SK-N-MC (cell line): ENCODE results near the gene CCDC8.
"Not testable (repeated sequence)": the region's sequence is repeated elsewhere in the genome, so short reads cannot be mapped to it uniquely, and the experiment has no call there.

Experiments
- DNase-seq: peaks from one replicate; pipeline ENCODE4 v3.0.0-alpha.2; 2011; ENCODE audit warnings: low read depth, low spot score
- H3K27ac ChIP-seq: fragments of 200-600 bp; sonication (generic); 2 replicates; pipeline ENCODE4 v1.5.1; 2016; ENCODE audit warnings: mixed run types
- H3K36me3 ChIP-seq: fragments of 200-600 bp; sonication (generic); 2 replicates; pipeline ENCODE4 v1.6.1; 2017; ENCODE audit warnings: antibody characterized with exemption, low read length, mixed read lengths; ENCODE audit not compliant: insufficient read depth
- H3K4me3 ChIP-seq: fragments of 200-600 bp; sonication (generic); 2 replicates; pipeline ENCODE4 v1.5.1; 2016
- H3K9ac ChIP-seq: fragments of 200-600 bp; sonication (generic); 2 replicates; pipeline ENCODE4 v1.8.0; 2017; ENCODE audit warnings: mixed run types, mixed read lengths; ENCODE audit not compliant: insufficient read length
- H3K9me3 ChIP-seq: fragments of 200-600 bp; sonication (generic); 2 replicates; pipeline ENCODE4 v1.6.1; 2017; ENCODE audit warnings: low read depth, mild to moderate bottlenecking, antibody characterized with exemption, low read length, moderate library complexity, mixed read lengths
- EZH2 ChIP-seq: fragments of 200-600 bp; sonication (generic); IDR thresholded peaks from one replicate; pipeline ENCODE4 v1.6.1; 2017; ENCODE audit warnings: antibody characterized with exemption
- FOXP2 ChIP-seq: optimal IDR thresholded peaks from 2 replicates; pipeline ENCODE3; 2011; ENCODE audit warnings: mild to moderate bottlenecking, moderate library complexity; ENCODE audit not compliant: insufficient read depth; ENCODE audit errors: extremely low read length, control extremely low read depth
- POLR2AphosphoS5 ChIP-seq: IDR thresholded peaks from 2 replicates; pipeline ENCODE4 v1.6.1; 2012; ENCODE audit warnings: mild to moderate bottlenecking, low read depth, low read length, borderline replicate concordance

Gene CCDC8

DNA sequence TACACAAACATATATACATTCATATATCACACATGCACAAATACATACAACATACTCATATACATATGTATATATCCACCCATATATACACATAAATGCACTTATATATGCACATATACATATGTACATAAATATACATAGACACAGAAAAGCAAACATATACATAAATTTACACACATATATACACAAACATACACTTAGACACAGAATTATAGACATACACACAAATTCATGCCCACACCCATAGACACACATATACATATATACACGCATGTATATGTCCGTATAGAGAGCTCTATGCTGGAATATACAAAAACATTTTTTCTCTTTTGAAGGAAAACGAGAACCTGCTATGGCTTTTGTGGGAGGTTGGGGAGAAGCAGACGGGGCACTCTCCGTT, 37.4 kb upstream of the CCDC8 start:
- Histone ChIP-seq H3K36me3 (no peaks in the 10 kb centered on the region), H3K4me3 (no peak overlapping the region), H3K27ac (no peak overlapping the region), H3K9me3 (no peaks in the 10 kb centered on the region), H3K9ac (no peak overlapping the region)
- no peak for DNase-seq
- no peak for TF ChIP-seq POLR2AphosphoS5
- TF ChIP-seq FOXP2 = no peak
- TF ChIP-seq EZH2 = no peak

DNA sequence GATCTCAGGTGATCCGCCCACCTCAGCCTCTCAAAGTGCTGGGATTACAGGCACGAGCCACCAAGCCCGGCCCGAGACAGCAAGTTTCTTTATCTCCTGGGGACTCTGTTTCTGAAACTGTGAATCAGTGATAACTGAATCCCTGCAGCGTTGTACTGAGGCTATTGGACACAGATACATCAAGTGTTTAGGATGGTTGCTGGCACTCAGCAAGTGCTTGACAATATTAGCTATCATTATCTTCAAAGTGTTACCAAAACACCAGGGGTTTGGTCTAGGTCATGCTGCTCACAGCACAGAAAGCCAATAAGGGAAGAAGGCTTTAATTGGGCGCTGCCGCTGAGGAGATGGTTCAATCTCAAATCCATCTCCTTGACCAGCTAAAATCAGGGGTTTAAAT, 35.9 kb upstream of the CCDC8 start:
- TF ChIP-seq POLR2AphosphoS5 (no peak), EZH2 (no peak), FOXP2 (no peak)
- Histone ChIP-seq H3K9me3 (no peaks in the 10 kb centered on the region), H3K4me3 (no peak overlapping the region), H3K9ac (no peak overlapping the region), H3K27ac (no peak overlapping the region), H3K36me3 (no peaks in the 10 kb centered on the region)
- no peak for DNase-seq

- no peaks in the 10 kb centered on the region for H3K9me3 ChIP-seq
- no peak overlapping the region for H3K4me3 ChIP-seq
- H3K9ac ChIP-seq = no peak overlapping the region
- no peak for DNase-seq
- TF ChIP-seq FOXP2 = no peak
- no peak for TF ChIP-seq EZH2
- TF ChIP-seq POLR2AphosphoS5 = no peak
- no peaks in the 10 kb centered on the region for H3K36me3 ChIP-seq
- no peak overlapping the region for H3K27ac ChIP-seq
Measured at GRCh38 chr19:46448601-46449000, 35.2 kb upstream of the CCDC8 start.

DNA sequence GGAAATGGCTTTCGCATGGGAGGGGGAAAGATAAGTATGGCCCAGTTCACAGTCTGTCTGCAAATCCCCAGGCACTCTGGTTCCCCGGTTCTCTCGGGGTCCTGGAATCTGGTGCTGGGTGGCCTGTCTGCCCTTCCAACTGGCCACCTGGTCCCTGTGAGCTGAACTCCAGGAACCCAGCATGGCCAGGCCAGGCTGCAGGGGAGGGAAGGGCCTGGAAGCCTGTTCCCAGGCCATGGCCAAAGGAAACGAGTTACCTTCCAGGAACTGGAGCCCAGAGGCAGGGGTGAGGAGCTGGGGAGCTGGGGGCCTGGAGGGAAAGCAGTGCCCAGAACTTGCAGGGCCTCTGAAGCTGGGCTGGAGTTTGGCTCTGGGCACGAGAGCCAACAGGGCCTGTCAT, 34.5 kb upstream of the CCDC8 start:
- no peak for TF ChIP-seq EZH2
- no peak for TF ChIP-seq FOXP2
- TF ChIP-seq POLR2AphosphoS5 = no peak

DNA sequence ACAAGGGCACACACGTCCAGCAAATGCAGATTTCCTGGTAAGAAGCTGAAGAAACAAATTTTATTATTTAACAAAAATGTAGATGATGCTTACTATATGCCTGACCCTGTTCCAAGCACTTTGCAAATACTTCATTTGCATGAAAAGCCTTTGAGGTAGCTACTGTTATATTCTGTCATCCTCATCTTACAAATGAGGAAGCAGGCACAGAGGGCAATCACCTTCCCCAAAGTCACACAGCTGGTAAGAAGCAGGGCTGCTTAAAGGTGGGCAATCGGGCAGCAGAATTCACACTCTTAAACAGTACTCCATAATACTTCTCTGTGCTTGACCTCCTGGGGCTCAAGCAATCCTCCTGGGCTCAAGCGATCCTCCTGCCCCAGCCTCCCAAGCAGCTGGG, 33.6 kb upstream of the CCDC8 start:
- H3K27ac ChIP-seq = no peak overlapping the region
- no peak overlapping the region for H3K4me3 ChIP-seq
- DNase-seq = no peak
- TF ChIP-seq EZH2 = no peak
- TF ChIP-seq FOXP2 = no peak
- no peak for TF ChIP-seq POLR2AphosphoS5
- H3K36me3 ChIP-seq = no peaks in the 10 kb centered on the region
- H3K9ac ChIP-seq = no peak overlapping the region
- H3K9me3 ChIP-seq = no peaks in the 10 kb centered on the region

More for the DNA sequence above, 34.5 kb upstream of the CCDC8 start:
- no peaks in the 10 kb centered on the region for H3K36me3 ChIP-seq
- no peak overlapping the region for H3K9ac ChIP-seq
- no peak for DNase-seq
- no peak overlapping the region for H3K4me3 ChIP-seq
- H3K9me3 ChIP-seq = no peaks in the 10 kb centered on the region
- H3K27ac ChIP-seq = no peak overlapping the region

- no peak for DNase-seq
- Histone ChIP-seq H3K27ac (no peak overlapping the region), H3K9me3 (no peaks in the 10 kb centered on the region), H3K9ac (no peak overlapping the region), H3K4me3 (no peak overlapping the region), H3K36me3 (no peaks in the 10 kb centered on the region)
- TF ChIP-seq EZH2 (no peak), POLR2AphosphoS5 (no peak), FOXP2 (no peak)
Measured at GRCh38 chr19:46446021-46446420, 32.7 kb upstream of the CCDC8 start.

DNA sequence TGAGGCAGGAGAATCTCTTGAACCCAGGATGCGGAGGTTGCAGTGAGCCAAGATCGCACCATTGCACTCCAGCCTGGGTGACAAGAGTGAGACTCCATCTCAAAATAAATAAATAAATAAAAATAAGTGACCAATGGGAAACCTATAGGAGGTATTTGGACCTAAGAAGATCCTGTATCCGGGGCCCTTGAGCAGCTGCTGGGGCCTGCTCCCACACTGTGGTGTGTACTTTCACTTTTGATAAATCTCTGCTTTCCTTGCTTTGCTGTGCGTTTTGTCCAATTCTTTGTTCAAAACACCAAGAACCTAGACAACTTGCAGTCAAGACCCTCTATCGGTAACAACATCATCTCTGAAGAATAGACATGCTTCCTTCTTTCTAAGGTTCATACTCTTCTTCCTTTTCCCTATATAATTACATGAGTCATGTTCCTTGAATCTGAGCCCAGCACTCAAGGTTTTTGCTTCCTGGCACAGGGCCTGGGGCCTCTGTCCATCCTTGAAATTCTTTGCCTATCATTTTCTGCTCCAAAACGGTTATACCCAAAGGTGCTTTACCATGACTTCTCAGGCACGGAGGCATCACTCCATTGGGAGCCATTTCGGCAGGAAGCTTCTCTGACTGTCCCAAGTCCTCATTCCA, 29.6 kb upstream of the CCDC8 start:
- H3K9me3 ChIP-seq = no peaks in the 10 kb centered on the region
- no peak overlapping the region for H3K9ac ChIP-seq
- TF ChIP-seq POLR2AphosphoS5 = no peak
- no peak for TF ChIP-seq FOXP2
- TF ChIP-seq EZH2 = no peak
- H3K27ac ChIP-seq = no peak overlapping the region
- H3K4me3 ChIP-seq = no peak overlapping the region
- no peaks in the 10 kb centered on the region for H3K36me3 ChIP-seq
- DNase-seq = no peak

- H3K9ac ChIP-seq = peak overlapping the region; percentile 45
- DNase-seq = no peak
- H3K9me3 ChIP-seq = no peaks in the 10 kb centered on the region
- TF ChIP-seq POLR2AphosphoS5 = no peak
- H3K27ac ChIP-seq = peak overlapping the region; percentile 71
- H3K36me3 ChIP-seq = no peaks in the 10 kb centered on the region
- H3K4me3 ChIP-seq = no peak overlapping the region
Measured at GRCh38 chr19:46441866-46442265, 28.5 kb upstream of the CCDC8 start.

DNA sequence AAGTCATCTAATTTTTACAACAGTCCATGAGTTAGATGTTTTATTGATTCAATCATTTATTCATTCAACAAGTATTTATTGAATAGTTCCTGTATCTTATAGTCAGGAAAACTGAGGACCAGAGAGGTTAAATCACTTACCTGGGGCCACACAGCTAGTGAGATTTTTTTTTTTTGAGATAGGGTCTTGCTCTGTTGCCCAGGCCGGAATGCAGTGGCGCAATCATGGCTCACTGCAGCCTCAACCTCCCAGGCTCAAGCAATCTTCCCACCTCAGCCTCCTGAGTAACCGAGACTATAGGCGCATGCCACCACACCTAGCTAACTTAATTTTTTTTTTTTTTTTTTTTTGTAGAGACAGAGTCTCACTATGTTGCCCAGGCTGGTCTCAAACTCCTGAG, 22.3 kb upstream of the CCDC8 start:
- H3K4me3 ChIP-seq, DNase-seq, H3K9me3 ChIP-seq, H3K27ac ChIP-seq, H3K9ac ChIP-seq, H3K36me3 ChIP-seq: not testable (repeated sequence)

DNA sequence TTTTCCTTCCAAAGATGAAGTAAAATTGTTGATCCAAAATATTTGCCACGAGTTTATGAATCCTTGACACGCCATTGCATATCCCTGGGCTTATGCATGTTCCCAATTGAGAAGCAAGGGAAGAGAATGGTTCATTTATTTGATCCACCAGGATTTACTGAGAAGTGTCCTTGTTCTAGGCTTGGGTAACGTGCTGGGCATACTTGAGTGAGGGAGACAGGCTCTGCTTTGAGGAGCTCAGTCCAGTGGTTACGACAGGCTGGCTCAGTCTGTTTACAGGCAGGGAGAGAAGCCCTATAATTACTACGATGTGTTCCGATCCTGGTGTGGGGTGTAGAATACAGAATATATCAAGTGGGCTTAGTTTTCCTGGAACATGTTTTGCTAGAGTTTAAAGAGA, 21.6 kb upstream of the CCDC8 start:
- Histone ChIP-seq H3K27ac (no peak overlapping the region), H3K4me3 (no peak overlapping the region), H3K36me3 (no peaks in the 10 kb centered on the region), H3K9ac (no peak overlapping the region), H3K9me3 (no peaks in the 10 kb centered on the region)
- TF ChIP-seq EZH2 (no peak), FOXP2 (no peak), POLR2AphosphoS5 (no peak)
- DNase-seq = no peak

DNA sequence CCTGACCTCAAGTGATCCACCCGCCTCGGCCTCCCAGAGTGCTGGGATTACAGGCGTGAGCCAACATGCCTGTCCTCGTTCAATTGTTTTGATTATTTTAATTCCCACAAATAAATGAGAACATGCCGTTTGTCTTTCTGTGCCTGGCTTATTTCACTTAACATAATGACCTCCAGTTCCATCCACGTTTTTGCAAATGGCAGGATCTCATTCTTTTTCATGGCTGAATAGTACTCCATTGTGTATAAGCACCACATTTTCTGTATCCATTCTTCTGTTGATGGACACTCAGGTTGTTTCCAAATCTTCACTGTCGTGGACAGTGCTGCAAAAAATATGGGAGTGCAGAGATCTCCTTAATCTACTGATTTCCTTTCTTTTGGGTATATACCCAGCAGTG, 20.1 kb upstream of the CCDC8 start:
- H3K27ac ChIP-seq, H3K9me3 ChIP-seq, H3K4me3 ChIP-seq, H3K36me3 ChIP-seq, DNase-seq, H3K9ac ChIP-seq: not testable (repeated sequence)
